Measurements from ENCODE around the gene H19.

The H19 gene

GRCh38 chr11:1946812-1947484, 50.7 kb downstream of the H19 start, which contains the start of gene MRPL23:
Gene MRPL23 (plus strand): TSS chr11:1947332. CDS start chr11:1947363, 31 bp downstream.
- no peak for DNase-seq
